Activated CD8-positive, alpha-beta memory T cell treated with anti-CD3 and anti-CD28 coated beads, Interleukin-2, amount 10 ng/mL, durations not matched to agents 7 days and 5 days (primary cell): ENCODE results near the gene NAT9. TPM values are rescaled to one million over a fixed set of nuclear protein-coding genes. Genes with fewer than 3 reads are reported as not detected.

Experiments
- ATAC-seq: fragments of 150-1000 bp; cut with Tn5 transposase; one replicate; pipeline ENCODE4 v1.10.0; 2021; ENCODE audit warnings: moderate library complexity
- CTCF ChIA-PET: fragments of 350-600 bp; sonication (Branson Sonifier 250); formaldehyde crosslinking; loops from one replicate; lab custom pipeline; 2021; ENCODE audit warnings: antibody characterized with exemption; lab: Charles Lee
- DNase-seq: peaks from one replicate; pipeline ENCODE4 v3.0.0-alpha.2; 2020
- H3K27ac Mint-ChIP-seq: one replicate; pipeline ENCODE4 v1.8.0; 2021; ENCODE audit warnings: mild to moderate bottlenecking, mixed read lengths
- H3K27me3 Mint-ChIP-seq: one replicate; pipeline ENCODE4 v1.8.0; 2021; ENCODE audit warnings: mixed read lengths
- H3K36me3 Mint-ChIP-seq: one replicate; pipeline ENCODE4 v1.8.0; 2021; ENCODE audit warnings: mild to moderate bottlenecking, mixed read lengths
- H3K4me1 Mint-ChIP-seq: one replicate; pipeline ENCODE4 v1.8.0; 2021; ENCODE audit warnings: mixed read lengths
- H3K4me3 Mint-ChIP-seq: one replicate; pipeline ENCODE4 v1.8.0; 2021; ENCODE audit warnings: mild to moderate bottlenecking, moderate library complexity, mixed read lengths
- H3K9me3 Mint-ChIP-seq: one replicate; pipeline ENCODE4 v1.8.0; 2022; ENCODE audit warnings: low read depth, mixed read lengths
- total RNA-seq, 2 experiments: library from RNA; stranded (reverse); gene quantifications; one replicate each; pipeline ENCODE4 v1.2.3, GENCODE V29; 2021

The NAT9 gene
- total RNA-seq, 2 experiments from 2014 or later = 34.1 to 34.5 TPM

DNA sequence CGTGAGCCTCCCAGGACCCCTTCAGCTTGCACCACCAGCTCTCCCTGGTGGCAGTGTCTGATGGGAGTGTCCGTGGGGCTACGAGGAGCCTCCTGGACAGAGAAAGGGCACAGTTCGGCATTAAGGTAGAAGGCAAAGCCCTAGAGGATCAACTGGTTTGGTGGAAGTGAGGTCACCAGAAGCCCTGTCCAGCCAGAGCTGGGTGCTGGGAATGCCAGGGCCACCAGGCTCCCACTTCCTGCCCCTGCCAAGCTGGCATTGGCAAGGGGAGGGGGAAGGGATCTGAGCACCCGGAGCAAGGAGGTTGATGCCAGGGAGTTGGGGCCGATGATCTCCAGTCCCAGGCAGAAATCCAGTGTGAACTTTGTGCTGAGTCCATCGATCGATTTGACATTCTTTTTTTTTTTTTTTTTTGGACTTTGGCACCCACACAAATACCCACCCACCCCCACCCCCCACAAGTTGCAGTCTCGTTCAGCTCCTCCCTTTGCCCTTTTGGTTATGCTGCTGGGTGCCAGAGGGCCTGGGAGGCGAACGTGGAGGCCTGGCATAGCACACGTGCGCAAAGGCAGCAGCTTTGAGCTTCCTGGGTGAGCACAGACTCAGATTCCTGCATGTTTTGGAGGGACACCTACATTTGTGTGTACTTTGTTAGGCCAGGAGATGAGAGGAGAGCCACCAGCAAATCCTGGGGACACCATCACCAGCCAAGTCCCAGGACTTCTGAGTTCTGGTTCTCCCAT, 25.6 kb downstream of the NAT9 start:
- no peak for DNase-seq
- CTCF ChIA-PET = interaction anchor here (1.2 to 15.6 kb wide), 10 partner anchors 9 to 211 kb away, joined by 3 to 206 read pairs (median 17); partner anchors contain the start of genes NAT9 and RAB37
- peak overlapping the region; percentile 100 for H3K4me3 Mint-ChIP-seq
- ATAC-seq = no peak
- peak overlapping the region; percentile 88 for H3K27ac Mint-ChIP-seq
- peaks cover 59% of the 10 kb centered on the region for H3K4me1 Mint-ChIP-seq
- peaks cover 49% of the 10 kb centered on the region for H3K36me3 Mint-ChIP-seq
- no peaks in the 10 kb centered on the region for H3K9me3 Mint-ChIP-seq
- no peaks in the 10 kb centered on the region for H3K27me3 Mint-ChIP-seq

DNA sequence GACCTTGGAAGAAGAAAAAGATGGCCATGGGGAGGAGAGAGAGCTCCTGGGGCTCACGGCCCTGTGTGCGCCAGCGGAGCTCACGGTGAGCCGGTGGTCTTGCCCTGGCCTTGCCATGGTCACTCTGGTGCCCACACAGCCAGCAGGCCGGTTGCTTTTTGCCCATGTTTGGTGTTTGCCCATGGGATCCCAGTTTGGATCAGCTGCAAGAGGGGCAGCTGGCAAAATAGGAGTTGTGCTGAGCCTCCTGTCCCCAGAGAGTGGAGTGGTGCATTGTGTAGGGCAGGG, 26.2 kb downstream of the NAT9 start:
- peak overlapping the region; percentile 85 for H3K27ac Mint-ChIP-seq
- DNase-seq (no peak), ATAC-seq (no peak)
- H3K36me3 Mint-ChIP-seq = peaks cover 44% of the 10 kb centered on the region
- H3K27me3 Mint-ChIP-seq = no peaks in the 10 kb centered on the region
- H3K4me1 Mint-ChIP-seq = peaks cover 54% of the 10 kb centered on the region
- CTCF ChIA-PET = interaction anchor here (1.2 to 15.6 kb wide), 11 partner anchors 8 to 211 kb away, joined by 3 to 206 read pairs (median 16); partner anchors contain the start of genes NAT9 and RAB37
- no peaks in the 10 kb centered on the region for H3K9me3 Mint-ChIP-seq
- H3K4me3 Mint-ChIP-seq = peak overlapping the region; percentile 100

DNA sequence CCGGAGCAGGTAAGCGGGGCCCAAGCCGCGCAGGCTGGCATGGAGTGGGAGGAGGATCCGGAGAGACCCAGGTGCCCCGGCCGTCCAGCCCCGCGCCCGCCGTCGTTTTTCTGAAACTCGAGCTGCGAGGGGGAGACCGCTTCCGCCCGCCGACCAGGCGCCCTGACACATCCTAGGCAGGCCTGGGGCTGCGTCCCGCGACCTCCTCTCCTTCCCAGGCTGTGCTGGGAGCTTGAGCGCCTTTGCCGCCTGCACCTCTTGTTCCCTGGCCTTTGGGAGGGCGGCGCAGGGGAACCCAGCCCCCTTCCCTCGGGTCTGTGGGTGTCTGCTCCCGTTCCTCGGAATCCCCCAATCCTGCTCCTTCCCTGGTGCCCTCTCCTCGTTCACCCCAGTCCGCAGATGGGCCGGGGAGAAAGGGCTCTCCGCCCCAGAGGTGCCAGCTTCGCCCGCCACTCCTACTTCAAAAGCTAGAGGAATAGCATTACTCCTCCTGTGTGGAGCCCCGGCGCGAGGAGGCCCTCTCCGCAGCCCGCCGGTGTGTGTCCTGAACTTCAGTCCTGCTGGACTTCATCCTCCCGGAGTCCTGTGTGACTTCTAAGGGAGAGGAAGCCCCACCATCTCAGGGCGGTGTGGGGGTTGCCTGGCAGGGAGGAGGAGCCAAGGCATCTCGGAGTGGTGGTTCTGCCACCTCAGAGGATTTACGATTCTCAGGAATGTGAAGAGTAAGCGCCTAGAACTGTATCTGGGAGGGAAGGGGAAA, 26.7 kb downstream of the NAT9 start:
- H3K27me3 Mint-ChIP-seq = no peaks in the 10 kb centered on the region
- peak; percentile 78 for DNase-seq
- CTCF ChIA-PET = interaction anchor here (1.2 to 15.6 kb wide), 10 partner anchors 10 to 212 kb away, joined by 3 to 206 read pairs (median 17); partner anchors contain the start of genes NAT9 and RAB37

DNA sequence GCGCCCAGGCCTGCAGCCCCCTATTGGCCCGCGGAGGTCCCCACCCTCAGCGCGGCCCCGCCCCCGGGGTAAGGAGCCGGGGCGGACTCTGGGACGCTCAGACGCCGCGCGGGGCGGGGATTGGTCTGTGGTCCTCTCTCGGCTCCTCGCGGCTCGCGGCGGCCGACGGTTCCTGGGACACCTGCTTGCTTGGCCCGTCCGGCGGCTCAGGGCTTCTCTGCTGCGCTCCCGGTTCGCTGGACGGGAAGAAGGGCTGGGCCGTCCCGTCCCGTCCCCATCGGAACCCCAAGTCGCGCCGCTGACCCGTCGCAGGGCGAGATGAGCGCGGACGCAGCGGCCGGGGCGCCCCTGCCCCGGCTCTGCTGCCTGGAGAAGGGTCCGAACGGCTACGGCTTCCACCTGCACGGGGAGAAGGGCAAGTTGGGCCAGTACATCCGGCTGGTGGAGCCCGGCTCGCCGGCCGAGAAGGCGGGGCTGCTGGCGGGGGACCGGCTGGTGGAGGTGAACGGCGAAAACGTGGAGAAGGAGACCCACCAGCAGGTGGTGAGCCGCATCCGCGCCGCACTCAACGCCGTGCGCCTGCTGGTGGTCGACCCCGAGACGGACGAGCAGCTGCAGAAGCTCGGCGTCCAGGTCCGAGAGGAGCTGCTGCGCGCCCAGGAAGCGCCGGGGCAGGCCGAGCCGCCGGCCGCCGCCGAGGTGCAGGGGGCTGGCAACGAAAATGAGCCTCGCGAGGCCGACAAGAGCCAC, 27.4 kb downstream of the NAT9 start, which contains the start of gene NHERF1:
TSS of gene NHERF1 (plus strand) at position 100 of the 750 bp plus-strand sequence. CDS start at position 319, 219 bp downstream.
- peaks cover 54% of the 10 kb centered on the region for H3K4me1 Mint-ChIP-seq
- H3K27me3 Mint-ChIP-seq = no peaks in the 10 kb centered on the region
- peak within 1 kb of the TSS; percentile 100 for H3K4me3 Mint-ChIP-seq
- peak; percentile 87 for ATAC-seq
- no peaks in the 10 kb centered on the region for H3K9me3 Mint-ChIP-seq
- CTCF ChIA-PET = interaction anchor here (1.2 to 15.6 kb wide), 11 partner anchors 11 to 212 kb away, joined by 3 to 206 read pairs (median 21); partner anchors contain the start of genes NAT9 and RAB37
- peak; percentile 96 for DNase-seq
- peaks cover 48% of the 10 kb centered on the region for H3K36me3 Mint-ChIP-seq
- peak within 1 kb of the TSS; percentile 85 for H3K27ac Mint-ChIP-seq

More for the DNA sequence above, 26.7 kb downstream of the NAT9 start:
- H3K4me3 Mint-ChIP-seq = peak overlapping the region; percentile 100
- H3K4me1 Mint-ChIP-seq = peaks cover 54% of the 10 kb centered on the region
- no peaks in the 10 kb centered on the region for H3K9me3 Mint-ChIP-seq
- ATAC-seq = peak; percentile 1
- H3K36me3 Mint-ChIP-seq = peaks cover 42% of the 10 kb centered on the region
- H3K27ac Mint-ChIP-seq = peak overlapping the region; percentile 85

DNA sequence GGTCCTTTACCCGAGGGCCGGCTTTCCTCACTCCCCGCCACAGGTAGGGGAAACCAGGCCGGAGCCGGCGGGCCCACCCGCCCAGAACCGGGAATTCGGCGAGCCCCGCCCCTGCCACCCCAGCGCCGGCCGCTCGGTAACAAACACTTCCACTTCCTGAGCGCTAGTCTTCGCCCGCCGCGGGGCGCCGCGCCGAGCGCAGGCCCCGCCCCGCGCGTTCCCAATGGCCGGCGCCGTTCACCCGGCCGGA, 27.9 kb downstream of the NAT9 start:
- Mint-ChIP-seq H3K36me3 (peaks cover 50% of the 10 kb centered on the region), H3K27ac (peak overlapping the region; percentile 59), H3K4me1 (peaks cover 54% of the 10 kb centered on the region), H3K27me3 (no peaks in the 10 kb centered on the region), H3K9me3 (no peaks in the 10 kb centered on the region), H3K4me3 (peak overlapping the region; percentile 100)
- CTCF ChIA-PET = interaction anchor here (0.7 to 4.7 kb wide), 9 partner anchors 9 to 117 kb away, joined by 3 to 110 read pairs (median 42); partner anchors contain the start of genes NAT9 and RAB37
- DNase-seq (no peak), ATAC-seq (no peak)

DNA sequence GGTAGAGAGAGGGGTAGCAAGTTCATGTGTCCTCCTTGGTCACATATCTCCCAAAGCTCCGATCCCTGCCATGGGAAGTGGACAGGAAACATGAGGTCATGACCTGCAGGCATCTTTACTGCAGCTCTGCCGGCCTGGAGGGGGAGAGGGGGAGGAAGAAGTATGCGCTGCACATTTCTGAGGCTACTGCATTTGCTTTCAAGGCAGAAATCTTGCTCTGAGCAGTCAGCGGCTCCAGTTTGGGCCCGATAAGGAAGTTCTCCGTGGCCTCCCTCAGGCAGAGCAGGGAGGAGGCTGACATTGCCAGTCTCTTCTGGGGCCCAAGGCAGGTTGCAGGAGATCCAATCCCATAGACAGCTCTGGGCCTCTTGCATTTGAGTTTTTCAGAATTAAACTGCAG, 29.2 kb downstream of the NAT9 start:
- CTCF ChIA-PET = interaction anchor here (0.7 to 4.7 kb wide), 10 partner anchors 9 to 119 kb away, joined by 3 to 110 read pairs (median 45); partner anchors contain the start of genes NAT9 and RAB37
- H3K4me1 Mint-ChIP-seq = peaks cover 54% of the 10 kb centered on the region
- peak overlapping the region; percentile 16 for H3K4me3 Mint-ChIP-seq
- H3K9me3 Mint-ChIP-seq = no peaks in the 10 kb centered on the region
- no peaks in the 10 kb centered on the region for H3K27me3 Mint-ChIP-seq
- H3K36me3 Mint-ChIP-seq = peaks cover 42% of the 10 kb centered on the region
- no peak for ATAC-seq
- no peak for DNase-seq
- H3K27ac Mint-ChIP-seq = peak overlapping the region; percentile 74

DNA sequence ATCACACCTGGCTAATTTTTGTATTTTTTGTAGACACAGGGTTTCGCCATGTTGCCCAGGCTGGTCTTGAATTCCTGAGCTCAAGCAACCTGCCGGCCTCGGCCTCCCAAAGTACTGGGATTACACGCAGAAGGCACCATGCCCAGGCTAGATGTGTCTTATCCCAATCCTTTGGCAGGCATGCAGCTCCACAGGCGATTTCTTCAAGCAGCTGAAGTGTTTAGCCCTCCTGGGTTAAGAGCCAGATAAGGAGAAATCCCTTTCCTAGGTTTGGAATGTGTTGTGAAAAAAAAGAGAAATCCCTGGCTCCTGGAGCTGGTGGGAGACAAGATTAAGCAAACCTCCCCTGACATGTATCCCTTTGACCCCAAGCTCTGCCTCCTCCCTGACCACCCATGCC, 29.8 kb downstream of the NAT9 start:
- Mint-ChIP-seq H3K9me3 (no peaks in the 10 kb centered on the region), H3K27ac (peak overlapping the region; percentile 74), H3K4me1 (peaks cover 55% of the 10 kb centered on the region), H3K36me3 (peaks cover 38% of the 10 kb centered on the region), H3K4me3 (no peak overlapping the region), H3K27me3 (no peaks in the 10 kb centered on the region)
- CTCF ChIA-PET = interaction anchor here (1.2 to 4.7 kb wide), 12 partner anchors 9 to 119 kb away, joined by 3 to 110 read pairs (median 38); partner anchors contain the start of genes GRIN2C, NAT9 and RAB37
- DNase-seq (no peak), ATAC-seq (no peak)

DNA sequence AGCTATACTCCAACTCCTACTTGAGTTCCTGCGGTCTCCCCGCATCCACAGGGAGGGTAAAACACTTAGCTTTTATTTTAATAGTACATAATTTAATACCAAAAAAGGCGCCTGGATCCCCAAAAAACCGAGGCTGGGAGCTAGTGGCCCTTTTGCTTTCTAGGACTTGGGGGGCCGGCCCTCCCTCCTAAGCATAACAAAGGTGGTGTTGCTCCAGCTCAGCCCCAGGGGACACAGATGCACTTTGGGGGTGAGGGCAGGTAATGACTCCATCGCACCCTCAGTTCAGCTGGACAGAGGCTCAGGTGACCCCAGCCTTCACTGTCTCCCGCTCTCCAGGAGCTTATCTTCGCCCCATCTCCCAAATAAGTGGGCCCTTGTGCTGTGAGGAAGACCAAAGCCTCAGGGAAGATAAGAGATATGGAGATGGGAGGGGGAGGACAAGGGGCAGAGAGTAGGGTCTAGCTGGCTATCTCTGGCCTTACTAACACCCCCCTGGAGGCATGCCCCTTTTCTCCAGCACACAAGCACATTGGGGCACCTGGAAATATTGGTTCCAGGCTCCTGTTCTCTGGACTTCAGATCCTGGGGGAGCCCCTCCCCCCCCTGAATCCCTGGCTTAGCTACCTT, 30.5 kb downstream of the NAT9 start:
- DNase-seq = no peak
- Mint-ChIP-seq H3K27me3 (no peaks in the 10 kb centered on the region), H3K36me3 (peaks cover 30% of the 10 kb centered on the region), H3K9me3 (no peaks in the 10 kb centered on the region), H3K4me1 (peaks cover 62% of the 10 kb centered on the region), H3K27ac (no peak overlapping the region), H3K4me3 (no peak overlapping the region)
- no peak for ATAC-seq
- CTCF ChIA-PET = interaction anchor here (0.7 to 4.7 kb wide), 19 partner anchors 8 to 215 kb away, joined by 3 to 110 read pairs (median 6); partner anchors contain the start of genes FDXR, GRIN2C, NAT9 and RAB37

DNA sequence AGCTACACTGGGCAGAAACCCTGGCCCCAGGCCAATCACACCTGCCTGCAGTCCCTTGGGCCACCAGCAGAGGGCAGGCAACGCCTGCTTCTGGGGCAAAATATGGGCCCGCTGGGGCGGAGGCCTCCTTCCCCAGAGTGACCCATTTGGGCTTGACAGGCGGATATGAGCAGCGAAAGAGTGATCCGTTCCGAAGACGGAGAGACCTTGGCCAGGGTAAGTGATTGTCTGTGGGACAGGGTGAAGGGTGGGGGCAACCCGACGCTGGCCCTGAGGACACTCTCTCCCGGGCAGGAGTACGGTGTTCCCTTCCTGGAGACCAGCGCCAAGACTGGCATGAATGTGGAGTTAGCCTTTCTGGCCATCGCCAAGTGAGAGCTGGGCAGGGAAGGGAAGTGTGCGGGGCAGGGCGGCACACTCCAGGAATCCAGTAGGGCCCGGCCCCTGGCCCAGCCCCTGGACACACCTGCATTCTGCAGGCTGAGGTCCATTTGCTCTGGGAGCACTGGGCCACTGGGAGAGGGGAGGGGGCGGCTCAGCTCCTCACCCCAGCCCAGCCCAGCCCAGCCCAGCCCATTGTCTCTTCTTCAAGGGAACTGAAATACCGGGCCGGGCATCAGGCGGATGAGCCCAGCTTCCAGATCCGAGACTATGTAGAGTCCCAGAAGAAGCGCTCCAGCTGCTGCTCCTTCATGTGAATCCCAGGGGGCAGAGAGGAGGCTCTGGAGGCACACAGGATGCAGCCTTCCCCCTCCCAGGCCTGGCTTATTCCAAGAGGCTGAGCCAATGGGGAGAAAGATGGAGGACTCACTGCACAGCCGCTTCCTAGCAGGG, 31.2 kb downstream of the NAT9 start:
- CTCF ChIA-PET = interaction anchor here (0.7 to 4.7 kb wide), 23 partner anchors 7 to 377 kb away, joined by 3 to 110 read pairs (median 5); partner anchors contain the start of genes FDXR, GPR142, GRIN2C and NAT9
- H3K4me1 Mint-ChIP-seq = peaks cover 70% of the 10 kb centered on the region
- peak overlapping the region; percentile 38 for H3K4me3 Mint-ChIP-seq
- peaks cover 24% of the 10 kb centered on the region for H3K36me3 Mint-ChIP-seq
- no peaks in the 10 kb centered on the region for H3K9me3 Mint-ChIP-seq
- H3K27me3 Mint-ChIP-seq = no peaks in the 10 kb centered on the region
- ATAC-seq = peak; percentile 7
- peak; percentile 89 for DNase-seq
- peak overlapping the region; percentile 65 for H3K27ac Mint-ChIP-seq

DNA sequence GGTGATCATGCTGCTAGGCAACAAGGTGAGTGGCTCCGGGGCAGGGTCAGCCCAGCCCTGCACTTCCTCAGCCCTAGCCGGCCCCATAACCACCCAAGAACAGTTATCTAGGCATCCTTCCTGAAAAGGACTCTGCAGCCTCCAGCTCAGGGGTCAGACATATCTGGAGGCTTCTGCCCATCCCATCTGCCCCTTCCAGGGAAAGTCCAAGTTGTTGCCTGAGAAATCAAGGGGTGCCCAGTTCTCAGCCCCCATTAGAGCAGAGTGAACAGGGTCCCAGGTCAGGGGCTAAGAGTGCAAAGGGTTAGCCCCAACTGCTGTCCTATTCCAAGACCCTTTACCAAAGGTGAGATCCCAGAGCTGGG, 31.8 kb downstream of the NAT9 start:
- Mint-ChIP-seq H3K4me1 (peaks cover 76% of the 10 kb centered on the region), H3K27me3 (no peaks in the 10 kb centered on the region), H3K4me3 (no peak overlapping the region), H3K27ac (peak overlapping the region; percentile 65), H3K36me3 (peaks cover 18% of the 10 kb centered on the region), H3K9me3 (no peaks in the 10 kb centered on the region)
- ATAC-seq = no peak
- no peak for DNase-seq
- CTCF ChIA-PET = interaction anchor here (0.8 to 4.7 kb wide), 13 partner anchors 8 to 376 kb away, joined by 3 to 110 read pairs (median 31); partner anchors contain the start of genes FDXR, GPR142 and NAT9

DNA sequence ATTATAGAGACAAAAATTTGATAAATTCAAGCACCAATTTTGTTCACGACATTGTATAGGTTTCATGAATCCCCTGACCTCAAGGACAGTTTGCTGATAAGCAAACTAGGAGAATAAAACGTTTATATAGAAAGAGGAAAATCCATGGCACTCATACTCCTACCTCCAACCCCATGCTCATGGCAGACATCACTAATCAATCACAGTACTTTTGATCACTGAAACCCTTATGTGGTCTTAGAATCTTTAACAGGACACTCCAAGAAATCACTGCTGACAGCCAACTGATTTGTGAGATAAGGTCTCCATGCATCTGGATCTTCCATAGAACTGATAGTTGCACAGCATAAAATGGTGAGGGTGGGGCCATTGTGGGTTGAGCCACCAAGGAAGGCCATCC, 32.4 kb downstream of the NAT9 start:
- CTCF ChIA-PET = interaction anchor here (0.8 to 4.7 kb wide), 9 partner anchors 13 to 122 kb away, joined by 3 to 110 read pairs (median 48); partner anchors contain the start of gene NAT9
- H3K4me3 Mint-ChIP-seq = no peak overlapping the region
- no peaks in the 10 kb centered on the region for H3K27me3 Mint-ChIP-seq
- ATAC-seq (no peak), DNase-seq (no peak)
- peak overlapping the region; percentile 65 for H3K27ac Mint-ChIP-seq
- peaks cover 81% of the 10 kb centered on the region for H3K4me1 Mint-ChIP-seq
- peaks cover 20% of the 10 kb centered on the region for H3K36me3 Mint-ChIP-seq
- no peaks in the 10 kb centered on the region for H3K9me3 Mint-ChIP-seq
